ENCODE results near the gene DUSP12.
"Not testable (repeated sequence)": the region's sequence is repeated elsewhere in the genome, so short reads cannot be mapped to it uniquely, and the experiment has no call there.

The DUSP12 gene

DNA sequence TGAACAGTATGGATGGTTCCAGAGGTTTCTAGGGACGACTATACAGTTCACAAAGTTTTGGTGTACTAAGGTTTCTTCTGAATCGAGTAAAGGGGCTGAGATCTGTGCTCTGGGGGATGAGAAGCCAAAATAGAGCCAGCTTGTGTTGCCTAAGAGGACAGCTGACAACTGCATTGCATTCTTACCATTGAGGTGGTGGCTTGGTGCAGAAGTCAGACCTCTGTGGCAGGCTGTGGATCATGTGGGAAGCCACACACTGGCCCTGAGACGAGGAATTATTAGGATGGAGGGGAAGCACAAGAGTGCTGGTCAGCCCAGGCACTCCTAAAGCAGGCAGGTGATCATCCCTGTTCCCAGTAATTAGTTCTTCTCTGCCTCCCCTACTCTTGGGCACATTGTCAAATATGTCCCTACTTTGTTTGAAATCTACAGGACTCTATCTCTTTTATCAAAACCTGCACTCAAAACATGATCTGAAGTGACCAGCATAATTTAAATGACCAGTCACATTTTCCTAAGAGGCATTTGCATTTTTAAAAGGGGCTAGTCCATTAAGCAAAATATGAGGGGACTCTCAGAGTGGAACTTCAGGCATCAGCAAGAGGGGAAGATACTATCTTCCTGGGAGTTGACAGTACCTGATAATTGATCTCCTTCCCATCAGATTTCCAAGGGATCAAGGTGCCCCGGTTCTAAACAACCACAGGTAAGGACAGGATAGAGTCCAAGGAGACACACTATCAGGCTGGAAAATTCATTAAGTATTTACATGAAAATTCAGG lies 28.4 kb upstream of the DUSP12 start, which contains the start of gene FCRLB:
FCRLB (plus strand) TSS at position 589 of the 782 bp plus-strand sequence. CDS start 1,129 bp downstream, outside the sequence.
- H3K27me3 Mint-ChIP-seq (ENCODE audit: low read depth, poor library complexity) = peaks cover 77% of the 10 kb centered on the region

DNA sequence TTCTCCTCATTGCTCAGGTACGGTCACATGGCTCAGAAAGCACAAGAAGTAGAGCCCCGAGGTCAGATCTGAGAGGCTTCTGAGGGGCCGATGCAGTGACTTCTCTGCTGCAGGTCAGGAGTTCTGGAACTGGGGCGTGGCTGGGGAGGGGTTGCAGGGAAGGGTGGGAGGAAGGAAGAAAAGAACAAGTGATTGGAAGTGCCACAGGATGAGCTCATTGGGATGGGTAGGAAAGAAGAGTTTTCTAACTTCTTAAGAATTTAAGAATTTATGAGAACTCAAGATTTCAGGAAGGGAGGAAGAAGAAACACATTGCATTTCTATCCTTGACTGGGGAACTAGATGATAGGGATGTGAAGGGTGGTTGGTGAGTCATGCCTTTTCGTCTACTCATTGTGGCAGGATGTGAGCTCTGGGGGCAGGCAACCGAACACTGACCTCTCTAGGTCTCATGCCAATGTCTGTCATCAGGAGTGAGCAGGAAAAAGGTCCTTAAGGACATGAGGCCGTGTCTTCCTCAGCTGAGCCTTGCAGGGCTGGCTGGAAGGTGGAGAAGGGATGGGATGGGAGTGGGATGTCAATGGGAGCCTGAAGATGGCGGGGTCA lies 27.7 kb upstream of the DUSP12 start:
- TF ChIP-seq, protein P1, sequence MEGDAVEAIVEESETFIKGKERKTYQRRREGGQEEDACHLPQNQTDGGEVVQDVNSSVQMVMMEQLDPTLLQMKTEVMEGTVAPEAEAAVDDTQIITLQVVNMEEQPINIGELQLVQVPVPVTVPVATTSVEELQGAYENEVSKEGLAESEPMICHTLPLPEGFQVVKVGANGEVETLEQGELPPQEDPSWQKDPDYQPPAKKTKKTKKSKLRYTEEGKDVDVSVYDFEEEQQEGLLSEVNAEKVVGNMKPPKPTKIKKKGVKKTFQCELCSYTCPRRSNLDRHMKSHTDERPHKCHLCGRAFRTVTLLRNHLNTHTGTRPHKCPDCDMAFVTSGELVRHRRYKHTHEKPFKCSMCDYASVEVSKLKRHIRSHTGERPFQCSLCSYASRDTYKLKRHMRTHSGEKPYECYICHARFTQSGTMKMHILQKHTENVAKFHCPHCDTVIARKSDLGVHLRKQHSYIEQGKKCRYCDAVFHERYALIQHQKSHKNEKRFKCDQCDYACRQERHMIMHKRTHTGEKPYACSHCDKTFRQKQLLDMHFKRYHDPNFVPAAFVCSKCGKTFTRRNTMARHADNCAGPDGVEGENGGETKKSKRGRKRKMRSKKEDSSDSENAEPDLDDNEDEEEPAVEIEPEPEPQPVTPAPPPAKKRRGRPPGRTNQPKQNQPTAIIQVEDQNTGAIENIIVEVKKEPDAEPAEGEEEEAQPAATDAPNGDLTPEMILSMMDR (IDR thresholded peaks at IDR 0.05) = no peak
- no peak for DNase-seq
- no peaks in the 10 kb centered on the region for H3K9me3 Mint-ChIP-seq
- H3K27ac Mint-ChIP-seq = peak overlapping the region; percentile 57
- H3K27me3 Mint-ChIP-seq (ENCODE audit: low read depth, poor library complexity) = peaks cover 73% of the 10 kb centered on the region
- H3K36me3 Mint-ChIP-seq (ENCODE audit: low read depth) = no peaks in the 10 kb centered on the region
- H3K4me1 Mint-ChIP-seq = peaks cover 21% of the 10 kb centered on the region
- no peak overlapping the region for H3K4me3 Mint-ChIP-seq

More for the DNA sequence above, 28.4 kb upstream of the DUSP12 start, which contains the start of gene FCRLB:
- no peak within 1 kb of the TSS for H3K4me3 Mint-ChIP-seq
- no peaks in the 10 kb centered on the region for H3K9me3 Mint-ChIP-seq
- no peaks in the 10 kb centered on the region for H3K36me3 Mint-ChIP-seq (ENCODE audit: low read depth)
- no peak for DNase-seq
- H3K4me1 Mint-ChIP-seq = peaks cover 20% of the 10 kb centered on the region
- peak within 1 kb of the TSS; percentile 57 for H3K27ac Mint-ChIP-seq
- TF ChIP-seq, protein P1 (IDR thresholded peaks at IDR 0.05) = no peak

DNA sequence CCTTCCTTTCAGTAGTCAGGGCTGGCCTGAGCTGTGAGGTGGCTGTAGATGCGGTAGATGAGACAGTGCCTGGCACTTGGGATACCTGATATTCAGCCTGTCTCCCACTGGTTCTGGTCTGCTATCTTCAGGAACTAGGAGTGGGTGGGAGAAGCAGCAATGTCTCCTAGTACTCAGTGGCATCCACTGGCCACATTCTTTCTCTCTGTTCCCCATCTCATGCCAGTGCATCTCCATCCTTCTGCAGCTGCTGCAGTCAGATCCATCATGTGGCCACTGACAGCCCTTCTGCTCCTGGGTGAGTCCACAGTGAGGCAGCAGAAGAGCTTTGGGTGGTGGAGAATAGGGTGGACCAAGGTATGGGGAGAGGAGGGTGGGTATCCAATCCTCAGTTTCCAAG lies 27.2 kb upstream of the DUSP12 start:
- peaks cover 21% of the 10 kb centered on the region for H3K4me1 Mint-ChIP-seq
- no peaks in the 10 kb centered on the region for H3K36me3 Mint-ChIP-seq (ENCODE audit: low read depth)
- TF ChIP-seq, protein P1 (IDR thresholded peaks at IDR 0.05) = no peak
- no peaks in the 10 kb centered on the region for H3K9me3 Mint-ChIP-seq
- no peak for DNase-seq
- H3K27me3 Mint-ChIP-seq (ENCODE audit: low read depth, poor library complexity) = peaks cover 69% of the 10 kb centered on the region
- no peak overlapping the region for H3K4me3 Mint-ChIP-seq
- H3K27ac Mint-ChIP-seq = no peak overlapping the region

DNA sequence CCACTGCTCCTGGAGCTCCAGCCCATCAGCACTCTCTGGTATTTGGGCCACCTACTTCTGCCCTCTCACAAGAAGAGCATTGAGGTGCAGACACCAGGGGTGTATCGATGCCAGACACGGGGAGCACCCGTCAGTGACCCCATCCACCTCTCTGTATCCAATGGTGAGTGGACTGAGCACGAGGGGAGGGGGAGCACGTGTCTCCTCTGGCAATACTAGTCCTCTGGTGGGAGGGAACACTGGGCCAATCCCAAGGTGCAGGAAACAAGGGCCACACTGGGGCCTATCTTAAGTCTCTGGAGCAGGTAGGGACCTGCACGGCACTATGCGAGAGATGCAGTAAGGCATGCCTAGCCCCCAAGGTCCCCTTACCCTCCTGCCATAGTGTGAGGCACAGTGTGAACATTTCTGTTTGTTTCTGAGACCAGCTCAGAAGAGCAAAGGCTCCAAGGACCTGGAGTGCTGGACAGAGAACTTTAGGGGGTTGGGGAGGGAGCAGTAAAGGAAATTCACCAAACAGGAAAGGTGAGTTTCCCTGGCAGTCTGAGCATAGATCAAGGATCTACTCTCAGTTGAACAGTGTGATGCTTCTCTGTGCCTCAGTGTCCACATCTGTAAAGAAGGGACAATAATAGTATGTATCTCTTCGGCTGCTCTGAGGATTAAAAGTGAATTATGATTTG lies 26.0 kb upstream of the DUSP12 start:
- DNase-seq = no peak
- Mint-ChIP-seq H3K4me3 (no peak overlapping the region), H3K27me3 (ENCODE audit: low read depth, poor library complexity) (peaks cover 74% of the 10 kb centered on the region), H3K36me3 (ENCODE audit: low read depth) (no peaks in the 10 kb centered on the region), H3K27ac (no peak overlapping the region), H3K4me1 (peaks cover 23% of the 10 kb centered on the region), H3K9me3 (no peaks in the 10 kb centered on the region)
- TF ChIP-seq, protein P1 (IDR thresholded peaks at IDR 0.05) = no peak

DNA sequence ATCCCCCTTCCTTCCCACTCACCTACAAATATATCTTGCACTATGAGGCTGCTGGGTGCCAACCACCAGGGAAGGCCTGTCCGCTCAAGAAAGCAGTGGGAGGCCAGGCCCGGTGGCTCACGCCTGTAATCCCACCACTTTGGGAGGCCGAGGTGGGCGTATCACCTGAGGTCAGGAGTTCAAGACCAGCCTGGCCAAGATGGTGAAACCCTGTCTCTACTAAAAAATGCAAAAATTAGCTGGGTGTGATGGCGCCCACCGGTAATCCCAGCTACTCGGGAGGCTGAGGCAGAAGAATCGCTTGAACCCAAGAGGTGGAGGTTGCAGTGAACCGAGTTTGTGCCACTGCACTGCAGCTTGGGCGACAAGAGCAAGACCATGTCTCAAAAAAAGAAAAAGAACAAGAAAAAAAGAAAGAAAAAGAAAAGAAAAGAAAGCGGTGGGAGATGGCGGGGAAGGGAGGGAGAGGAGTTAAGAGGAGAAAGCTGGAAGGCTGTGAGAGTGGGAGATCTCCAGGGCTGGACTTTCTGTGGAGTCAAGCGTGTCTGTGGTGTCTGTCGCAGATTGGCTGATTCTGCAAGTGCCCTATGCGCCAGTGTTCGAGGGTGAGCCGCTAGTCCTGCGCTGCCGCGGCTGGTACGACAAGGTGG lies 24.2 kb upstream of the DUSP12 start:
- H3K27me3 Mint-ChIP-seq (ENCODE audit: low read depth, poor library complexity) = peaks cover 80% of the 10 kb centered on the region
- H3K4me3 Mint-ChIP-seq = peak overlapping the region; percentile 93
- H3K9me3 Mint-ChIP-seq; H3K27ac Mint-ChIP-seq; DNase-seq; H3K36me3 Mint-ChIP-seq (ENCODE audit: low read depth): not testable (repeated sequence)
- peaks cover 26% of the 10 kb centered on the region for H3K4me1 Mint-ChIP-seq
